HepG2 (cell line): ENCODE measurements around the gene LENEP. TPM values are rescaled to one million over a fixed set of nuclear protein-coding genes. Genes with fewer than 3 reads are reported as not detected.

Experiments used
- ATAD3A ChIP-seq: sonication (generic); formaldehyde crosslinking; IDR thresholded peaks from 2 replicates; pipeline ENCODE4 v1.4.0; 2020; ENCODE audit warnings: missing genetic modification reagents
- CBX1 ChIP-seq: IDR thresholded peaks from one replicate; pipeline ENCODE4 v1.6.1; 2016; ENCODE audit warnings: antibody characterized with exemption, low read depth
- GATAD2A ChIP-seq: IDR thresholded peaks from 2 replicates; pipeline ENCODE4 v1.6.1; 2016
- JUND ChIP-seq: sonication (generic); formaldehyde crosslinking; IDR thresholded peaks from 2 replicates; pipeline ENCODE4 v1.8.0; 2022; ENCODE audit warnings: mild to moderate bottlenecking, missing genetic modification reagents
- KLF6 ChIP-seq: IDR thresholded peaks from 2 replicates; pipeline ENCODE4 v1.8.0; 2016; ENCODE audit warnings: missing biosample characterization, missing genetic modification reagents
- MATR3 ChIP-seq: sonication (generic); formaldehyde crosslinking; IDR thresholded peaks from 2 replicates; pipeline ENCODE4 v1.4.0; 2020; ENCODE audit warnings: missing genetic modification reagents
- MXI1 ChIP-seq: IDR thresholded peaks from 3 replicates; pipeline ENCODE4 v1.6.1; 2012; ENCODE audit warnings: low read depth, low read length, inconsistent platforms, borderline replicate concordance
- NONO ChIP-seq, 2 experiments: fragments of 450-650 bp in 1 of 2; sonication (generic) in 1 of 2; formaldehyde crosslinking in 1 of 2; IDR thresholded peaks in 1 of 2; conservative IDR thresholded peaks in 1 of 2; 2 replicates each; pipeline versions ENCODE4 v1.6.1 to v1.8.0; 2017 to 2022; ENCODE audit warnings: mild to moderate bottlenecking in 1 of 2, missing genetic modification reagents in 1 of 2, moderate library complexity in 1 of 2
- PHB2 ChIP-seq: fragments of 450-650 bp; IDR thresholded peaks from 2 replicates; pipeline ENCODE4 v1.6.1; 2018; ENCODE audit not compliant: partially characterized antibody
- PLRG1 ChIP-seq: fragments of 450-650 bp; conservative IDR thresholded peaks from 2 replicates; pipeline ENCODE4 v1.6.1; 2016
- SIN3A ChIP-seq: IDR thresholded peaks from 2 replicates; pipeline ENCODE4 v1.6.1; 2011; ENCODE audit warnings: low read depth, mild to moderate bottlenecking, control low read depth, low read length, borderline replicate concordance
- SMAD1 ChIP-seq: sonication (generic); formaldehyde crosslinking; IDR thresholded peaks from 2 replicates; pipeline ENCODE4 v1.4.0; 2020; ENCODE audit warnings: missing genetic modification reagents, low read depth, mild to moderate bottlenecking, borderline replicate concordance
- STAT5B ChIP-seq: sonication (generic); formaldehyde crosslinking; IDR thresholded peaks from 2 replicates; pipeline ENCODE4 v1.4.0; 2020; ENCODE audit warnings: missing genetic modification reagents
- TBX2 ChIP-seq: sonication (generic); formaldehyde crosslinking; IDR thresholded peaks from 2 replicates; pipeline ENCODE4 v1.5.0; 2020; ENCODE audit warnings: missing genetic modification reagents, mild to moderate bottlenecking, borderline replicate concordance
- ZIK1 ChIP-seq: sonication (generic); formaldehyde crosslinking; IDR thresholded peaks from 2 replicates; pipeline ENCODE4 v1.5.0; 2020; ENCODE audit warnings: mild to moderate bottlenecking, low read depth, missing genetic modification reagents, borderline replicate concordance
- ZNF224 ChIP-seq: sonication (generic); formaldehyde crosslinking; IDR thresholded peaks from 2 replicates; pipeline ENCODE4 v1.5.0; 2020; ENCODE audit warnings: mild to moderate bottlenecking, missing genetic modification reagents
- ZNF343 ChIP-seq: sonication (generic); formaldehyde crosslinking; IDR thresholded peaks from 2 replicates; pipeline ENCODE4 v1.4.0; 2020; ENCODE audit warnings: mild to moderate bottlenecking, missing genetic modification reagents
- ZNF430 ChIP-seq: sonication (generic); formaldehyde crosslinking; IDR thresholded peaks from 2 replicates; pipeline ENCODE4 v1.9.0; 2021; ENCODE audit warnings: mild to moderate bottlenecking, missing genetic modification reagents
- ZNF468 ChIP-seq: sonication (generic); formaldehyde crosslinking; IDR thresholded peaks from 2 replicates; pipeline ENCODE4 v1.8.0; 2022; ENCODE audit warnings: mild to moderate bottlenecking, moderate library complexity, missing genetic modification reagents
- ZNF530 ChIP-seq: sonication (generic); formaldehyde crosslinking; IDR thresholded peaks from 2 replicates; pipeline ENCODE4 v1.5.0; 2020; ENCODE audit warnings: low read depth, mild to moderate bottlenecking, missing genetic modification reagents
- ZNF883 ChIP-seq: sonication (generic); formaldehyde crosslinking; IDR thresholded peaks from 2 replicates; pipeline ENCODE4 v1.5.1; 2020; ENCODE audit warnings: mild to moderate bottlenecking, missing genetic modification reagents; ENCODE audit errors: not compliant biosample characterization
- polyA plus RNA-seq, 8 experiments: library from polyadenylated mRNA; depleted of rRNA in 3 of 8; stranded (reverse) in 7 of 8; unstranded in 1 of 8; fragments of >200 nt; fragmentation: Illumina TruSeq in 4 of 8; extraction: Trizol in 4 of 8; gene quantifications; 2 replicates each; pipeline versions ENCODE4 v1.2.1 to v1.2.3, GENCODE V29; 2011 to 2016; ENCODE audit warnings: low read depth in 4 of 8, missing spikeins in 1 of 8, mixed read lengths in 1 of 8; ENCODE audit not compliant: insufficient read depth in 1 of 8
- total RNA-seq, 5 experiments: library from RNA; depleted of rRNA; stranded (reverse); fragments of >200 nt; fragmentation: Illumina TruSeq; extraction: Trizol; gene quantifications; 2 replicates each; pipeline ENCODE4 v1.2.3, GENCODE V29; 2016; ENCODE audit warnings: low read depth in 1 of 5
- TF ChIP-seq, protein P1 (sequence below): sonication (generic); formaldehyde crosslinking; IDR thresholded peaks from 2 replicates; pipeline ENCODE4 v1.4.0; 2020; ENCODE audit warnings: missing genetic modification reagents, borderline replicate concordance
- TF ChIP-seq, protein P2 (sequence below): sonication (generic); formaldehyde crosslinking; IDR thresholded peaks from 2 replicates; pipeline ENCODE4 v1.4.0; 2020; ENCODE audit warnings: missing genetic modification reagents
- TF ChIP-seq, protein P3 (sequence below): IDR thresholded peaks from 2 replicates; pipeline ENCODE4 v1.6.1; 2016; ENCODE audit warnings: low read depth

Gene LENEP
- total and polyA plus RNA-seq, 2 of the 13 experiments (the other 11 are each of a cell fraction or from before 2014, with no cell fraction given) = 0.29 TPM; not detected in 1

DNA sequence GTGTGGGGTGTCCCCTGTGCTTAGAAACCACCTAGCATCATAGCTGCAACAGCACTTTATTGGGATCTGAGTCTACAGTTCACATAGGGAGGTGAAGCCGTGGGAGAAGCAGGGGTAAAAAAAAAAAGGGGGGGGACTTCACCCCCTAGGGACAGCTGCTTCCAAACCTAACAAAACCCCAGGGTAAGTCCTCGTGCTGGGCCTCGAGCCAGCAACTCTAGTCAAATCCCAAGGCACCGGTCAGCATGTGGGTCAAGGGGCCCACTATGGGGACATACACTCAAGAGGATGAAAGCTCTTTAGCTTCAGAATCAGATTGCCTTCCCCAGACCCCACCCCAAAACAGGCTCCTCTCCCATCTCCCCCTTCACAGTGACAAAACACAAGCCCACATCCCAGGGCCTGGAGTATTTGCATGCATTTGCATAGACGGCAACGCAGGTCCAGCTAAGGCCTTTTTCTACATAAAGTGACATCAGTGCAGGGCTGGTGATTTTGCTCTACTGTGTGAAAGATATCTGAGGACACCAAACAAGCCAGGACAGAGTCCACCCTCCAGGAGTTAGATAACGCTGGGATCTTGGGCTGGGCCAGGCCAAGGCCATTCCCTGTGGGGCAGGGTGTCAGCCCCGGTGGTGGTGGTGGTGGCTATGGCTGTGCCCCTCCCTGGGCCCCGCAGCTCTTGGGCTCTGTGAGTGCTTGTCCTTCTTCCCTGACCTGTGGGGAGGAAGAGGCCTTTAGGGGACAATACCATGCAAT lies 48.8 kb upstream of the LENEP start (continued):
- TF ChIP-seq, protein P1, sequence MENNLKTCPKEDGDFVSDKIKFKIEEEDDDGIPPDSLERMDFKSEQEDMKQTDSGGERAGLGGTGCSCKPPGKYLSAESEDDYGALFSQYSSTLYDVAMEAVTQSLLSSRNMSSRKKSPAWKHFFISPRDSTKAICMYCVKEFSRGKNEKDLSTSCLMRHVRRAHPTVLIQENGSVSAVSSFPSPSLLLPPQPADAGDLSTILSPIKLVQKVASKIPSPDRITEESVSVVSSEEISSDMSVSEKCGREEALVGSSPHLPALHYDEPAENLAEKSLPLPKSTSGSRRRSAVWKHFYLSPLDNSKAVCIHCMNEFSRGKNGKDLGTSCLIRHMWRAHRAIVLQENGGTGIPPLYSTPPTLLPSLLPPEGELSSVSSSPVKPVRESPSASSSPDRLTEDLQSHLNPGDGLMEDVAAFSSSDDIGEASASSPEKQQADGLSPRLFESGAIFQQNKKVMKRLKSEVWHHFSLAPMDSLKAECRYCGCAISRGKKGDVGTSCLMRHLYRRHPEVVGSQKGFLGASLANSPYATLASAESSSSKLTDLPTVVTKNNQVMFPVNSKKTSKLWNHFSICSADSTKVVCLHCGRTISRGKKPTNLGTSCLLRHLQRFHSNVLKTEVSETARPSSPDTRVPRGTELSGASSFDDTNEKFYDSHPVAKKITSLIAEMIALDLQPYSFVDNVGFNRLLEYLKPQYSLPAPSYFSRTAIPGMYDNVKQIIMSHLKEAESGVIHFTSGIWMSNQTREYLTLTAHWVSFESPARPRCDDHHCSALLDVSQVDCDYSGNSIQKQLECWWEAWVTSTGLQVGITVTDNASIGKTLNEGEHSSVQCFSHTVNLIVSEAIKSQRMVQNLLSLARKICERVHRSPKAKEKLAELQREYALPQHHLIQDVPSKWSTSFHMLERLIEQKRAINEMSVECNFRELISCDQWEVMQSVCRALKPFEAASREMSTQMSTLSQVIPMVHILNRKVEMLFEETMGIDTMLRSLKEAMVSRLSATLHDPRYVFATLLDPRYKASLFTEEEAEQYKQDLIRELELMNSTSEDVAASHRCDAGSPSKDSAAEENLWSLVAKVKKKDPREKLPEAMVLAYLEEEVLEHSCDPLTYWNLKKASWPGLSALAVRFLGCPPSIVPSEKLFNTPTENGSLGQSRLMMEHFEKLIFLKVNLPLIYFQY (CRISPR knock-in tag) = peak; percentile 95; the same call in 1 of the 2 replicates
- no peak for TF ChIP-seq ZNF468
- no peak for TF ChIP-seq CBX1
- TF ChIP-seq MATR3 (CRISPR knock-in tag) = no peak
- TF ChIP-seq ZNF530 (CRISPR knock-in tag) = no peak
- TF ChIP-seq SIN3A = no peak
- TF ChIP-seq TBX2 = peak; percentile 93
- TF ChIP-seq ZNF224 (CRISPR knock-in tag) = no peak
- TF ChIP-seq, protein P2, sequence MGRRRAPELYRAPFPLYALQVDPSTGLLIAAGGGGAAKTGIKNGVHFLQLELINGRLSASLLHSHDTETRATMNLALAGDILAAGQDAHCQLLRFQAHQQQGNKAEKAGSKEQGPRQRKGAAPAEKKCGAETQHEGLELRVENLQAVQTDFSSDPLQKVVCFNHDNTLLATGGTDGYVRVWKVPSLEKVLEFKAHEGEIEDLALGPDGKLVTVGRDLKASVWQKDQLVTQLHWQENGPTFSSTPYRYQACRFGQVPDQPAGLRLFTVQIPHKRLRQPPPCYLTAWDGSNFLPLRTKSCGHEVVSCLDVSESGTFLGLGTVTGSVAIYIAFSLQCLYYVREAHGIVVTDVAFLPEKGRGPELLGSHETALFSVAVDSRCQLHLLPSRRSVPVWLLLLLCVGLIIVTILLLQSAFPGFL = no peak
- 0 out of 2 replicates have a peak, but pooled peaks have one; percentile 44 for TF ChIP-seq KLF6 (CRISPR knock-in tag)
- TF ChIP-seq ZIK1 (CRISPR knock-in tag) = no peak
- peak; percentile 97 for TF ChIP-seq ZNF430
- TF ChIP-seq, protein P3, sequence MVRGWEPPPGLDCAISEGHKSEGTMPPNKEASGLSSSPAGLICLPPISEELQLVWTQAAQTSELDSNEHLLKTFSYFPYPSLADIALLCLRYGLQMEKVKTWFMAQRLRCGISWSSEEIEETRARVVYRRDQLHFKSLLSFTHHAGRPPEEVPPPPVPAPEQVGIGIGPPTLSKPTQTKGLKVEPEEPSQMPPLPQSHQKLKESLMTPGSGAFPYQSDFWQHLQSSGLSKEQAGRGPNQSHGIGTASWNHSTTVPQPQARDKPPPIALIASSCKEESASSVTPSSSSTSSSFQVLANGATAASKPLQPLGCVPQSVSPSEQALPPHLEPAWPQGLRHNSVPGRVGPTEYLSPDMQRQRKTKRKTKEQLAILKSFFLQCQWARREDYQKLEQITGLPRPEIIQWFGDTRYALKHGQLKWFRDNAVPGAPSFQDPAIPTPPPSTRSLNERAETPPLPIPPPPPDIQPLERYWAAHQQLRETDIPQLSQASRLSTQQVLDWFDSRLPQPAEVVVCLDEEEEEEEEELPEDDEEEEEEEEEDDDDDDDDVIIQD (CRISPR knock-in tag) = peak; percentile 21; the same call in 1 of the 2 replicates
- TF ChIP-seq NONO (IDR thresholded peaks at IDR 0.05) = no peak
- peak; percentile 50; the same call in 1 of the 2 replicates for TF ChIP-seq NONO (CRISPR knock-in tag; conservative IDR thresholded peaks at IDR 0.05)
- TF ChIP-seq ZNF343 (CRISPR knock-in tag) = no peak
- TF ChIP-seq STAT5B = no peak
- TF ChIP-seq MXI1 = peak; percentile 57; the same call in 1 of the 3 replicates
- TF ChIP-seq PHB2 = no peak
- TF ChIP-seq ZNF883 (CRISPR knock-in tag) = no peak
- no peak for TF ChIP-seq SMAD1 (CRISPR knock-in tag)
- TF ChIP-seq ATAD3A (CRISPR knock-in tag) = no peak
- TF ChIP-seq JUND = no peak
- TF ChIP-seq PLRG1 = no peak
- TF ChIP-seq GATAD2A (CRISPR knock-in tag) = peak; percentile 80
